Measurements from ENCODE around the gene AMACR.
"Not testable (repeated sequence)": the region's sequence is repeated elsewhere in the genome, so short reads cannot be mapped to it uniquely, and the experiment has no call there.

Gene AMACR

DNA sequence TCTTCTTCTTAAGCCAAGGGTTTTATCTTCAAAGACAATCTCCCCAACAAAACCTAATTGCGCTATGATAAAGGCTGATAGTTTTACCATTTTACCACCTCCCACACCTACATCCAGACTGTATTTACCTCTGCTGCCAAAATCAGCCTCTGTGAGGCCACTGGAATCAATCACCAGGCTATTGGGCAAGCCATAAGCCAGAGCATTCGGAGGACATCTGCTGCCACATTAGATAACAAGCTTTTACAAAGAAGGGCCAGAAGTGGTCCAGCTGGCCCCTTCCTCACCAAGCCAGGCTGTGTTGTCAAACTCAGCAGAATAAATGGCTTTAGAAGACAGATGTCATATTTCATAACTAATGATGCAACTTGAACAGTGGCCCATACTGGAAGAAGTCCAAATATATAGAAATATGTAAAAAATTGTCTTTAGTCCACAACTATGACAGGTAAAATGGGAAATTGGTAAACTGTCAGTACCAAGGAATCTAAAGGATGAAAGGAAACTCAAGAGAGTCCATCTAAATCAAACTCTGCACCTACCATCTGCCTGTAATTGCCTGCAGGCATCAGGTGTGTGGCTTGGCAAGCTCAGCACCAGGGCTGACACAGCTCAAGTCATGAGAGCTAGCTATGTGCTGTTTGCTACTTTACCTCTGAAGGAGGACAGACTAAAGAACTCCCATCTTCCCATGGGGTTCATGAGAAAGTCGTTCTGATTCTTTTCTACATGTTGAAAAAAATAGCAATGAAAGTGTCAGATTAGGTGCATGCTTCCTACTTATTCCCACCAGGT, 39.4 kb downstream of the AMACR start:
- DNase-seq (ENCODE audit: low spot score) = no peak

DNA sequence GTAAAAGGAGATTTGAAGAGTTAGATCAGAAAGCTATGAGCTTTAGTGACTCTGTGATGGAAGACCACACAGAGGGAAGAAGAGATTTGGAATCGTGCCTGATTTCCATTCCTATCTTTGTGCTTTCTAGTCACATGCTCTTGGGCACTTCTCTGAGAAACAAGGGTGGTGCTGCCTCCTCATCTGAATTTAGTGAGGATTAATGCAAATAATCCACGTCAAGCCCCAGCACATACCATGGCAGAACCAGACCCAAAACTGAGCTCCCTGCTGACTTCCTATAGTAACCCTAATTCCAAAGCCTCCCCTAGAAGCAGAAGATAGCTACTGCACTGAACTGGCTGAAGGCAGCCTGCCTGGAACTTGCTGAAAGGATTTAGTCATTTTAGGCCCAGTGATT, 41.0 kb downstream of the AMACR start:
- no peak for DNase-seq (ENCODE audit: low spot score)

DNA sequence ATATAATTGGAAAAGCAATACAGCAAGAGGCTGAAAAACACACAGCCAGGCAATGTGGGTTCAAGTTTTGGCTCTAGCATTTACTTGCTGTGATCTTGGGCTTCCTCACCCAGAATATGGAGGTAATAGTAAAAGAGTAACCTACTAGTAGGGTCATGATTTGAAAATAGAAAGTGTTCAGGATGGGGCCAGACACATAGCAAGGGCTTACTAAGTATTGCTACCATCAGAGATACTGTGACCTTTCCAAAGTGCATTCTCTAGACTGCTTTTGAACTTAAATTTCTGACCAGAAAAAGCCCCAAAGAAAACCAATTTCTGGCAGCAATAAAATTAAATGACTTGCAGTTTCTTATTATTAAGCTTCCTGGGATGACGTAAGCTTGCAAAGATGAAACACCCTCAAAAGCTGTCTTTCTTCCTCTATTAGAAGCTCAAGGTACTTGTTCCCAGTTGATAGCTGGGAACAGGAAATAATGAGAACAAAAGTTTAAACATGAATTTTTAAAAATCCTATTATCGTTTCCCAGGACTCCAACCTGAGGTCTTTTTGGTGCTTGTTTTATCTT, 43.6 kb downstream of the AMACR start:
- DNase-seq (ENCODE audit: low spot score) = no peak

- DNase-seq (ENCODE audit: low spot score) = no peak
These were observed 49.7 kb downstream of the AMACR start for GRCh38 chr5:33958176-33958575.

- DNase-seq (ENCODE audit: low spot score) = no peak
These were observed 50.2 kb downstream of the AMACR start for GRCh38 chr5:33957577-33958150.

DNA sequence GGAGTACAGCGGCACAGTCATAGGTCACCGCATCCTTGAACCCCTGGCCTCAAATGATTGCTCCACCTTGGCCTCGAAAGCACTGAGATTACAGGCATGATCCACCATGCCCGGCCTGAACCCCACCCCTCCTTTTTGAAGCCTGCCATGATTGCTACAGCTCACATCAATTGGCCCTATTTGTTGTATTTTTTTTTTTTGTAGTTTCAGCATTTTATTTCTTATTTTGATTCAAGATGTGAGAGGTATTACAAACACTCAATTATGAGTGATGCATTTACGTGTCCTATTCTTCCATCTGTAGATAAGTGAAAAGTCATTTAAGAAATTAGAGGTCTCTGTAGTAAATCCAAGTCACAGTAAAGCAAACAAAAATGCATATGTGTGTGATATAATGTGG, 55.7 kb downstream of the AMACR start:
- not testable (repeated sequence) for DNase-seq (ENCODE audit: low spot score)

DNA sequence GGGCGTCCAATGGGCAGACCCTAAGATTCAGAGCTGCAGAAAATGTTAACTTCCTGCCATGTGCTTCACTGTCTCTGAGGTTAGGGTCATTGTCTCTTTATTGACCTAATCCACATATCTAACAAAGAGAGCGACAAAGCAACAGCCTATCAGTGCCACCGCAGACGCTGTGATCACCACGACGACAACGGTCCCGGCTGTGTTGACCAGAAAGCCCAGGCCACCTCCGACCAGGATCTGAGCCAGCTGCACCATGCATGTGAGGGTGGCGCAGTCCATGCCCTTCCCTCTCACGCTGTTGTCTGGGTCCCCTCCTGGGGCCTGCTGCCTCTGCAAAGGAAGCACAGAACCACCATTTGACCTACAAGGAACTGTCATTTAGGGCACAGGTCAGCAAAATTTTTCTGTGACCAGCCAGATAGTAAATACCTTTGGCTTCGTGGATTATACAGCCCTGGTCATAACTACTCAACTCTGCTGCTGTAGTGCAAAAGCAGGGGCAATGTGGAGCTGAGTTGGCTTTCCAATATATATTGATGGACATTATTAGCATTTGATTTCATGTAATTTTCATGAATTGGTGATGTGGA, 63.2 kb downstream of the AMACR start:
- no peak for DNase-seq (ENCODE audit: low spot score)

GRCh38 chr5:33941090-33941489, 66.8 kb downstream of the AMACR start:
- DNase-seq (ENCODE audit: low spot score) = no peak

DNA sequence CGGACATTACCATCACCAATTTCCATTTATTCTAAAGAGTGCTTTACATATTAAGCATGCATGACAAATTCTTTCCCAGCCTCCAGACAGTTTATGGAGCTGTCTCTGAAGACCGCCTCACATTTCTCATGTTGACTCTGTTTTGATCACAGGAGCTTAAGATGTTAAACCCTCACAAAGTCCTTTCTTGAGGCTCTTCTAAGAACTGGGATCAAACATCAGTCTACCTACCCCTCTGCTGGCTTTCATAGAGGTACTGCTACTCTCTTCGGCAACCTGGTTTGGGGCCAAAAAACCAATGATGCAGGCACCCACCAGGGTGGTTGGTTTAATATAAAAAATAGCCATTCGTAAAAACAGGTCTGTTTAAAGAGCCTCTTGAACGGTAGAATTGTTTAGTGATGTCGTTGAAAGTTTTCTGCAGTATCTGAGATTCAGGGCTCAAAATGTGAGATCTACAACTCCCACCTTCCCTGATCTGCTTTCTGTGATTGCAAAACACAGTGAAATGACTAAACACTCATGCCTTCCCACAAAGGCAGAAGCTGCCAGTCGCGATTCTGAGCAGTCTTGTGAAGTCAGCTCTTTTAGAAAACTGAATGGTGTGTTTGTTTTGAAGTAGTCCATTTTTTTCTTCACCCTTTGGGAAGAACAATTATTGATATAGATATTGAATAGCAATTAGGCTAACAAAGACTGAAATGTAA, 68.1 kb downstream of the AMACR start:
- no peak for DNase-seq (ENCODE audit: low spot score)

DNA sequence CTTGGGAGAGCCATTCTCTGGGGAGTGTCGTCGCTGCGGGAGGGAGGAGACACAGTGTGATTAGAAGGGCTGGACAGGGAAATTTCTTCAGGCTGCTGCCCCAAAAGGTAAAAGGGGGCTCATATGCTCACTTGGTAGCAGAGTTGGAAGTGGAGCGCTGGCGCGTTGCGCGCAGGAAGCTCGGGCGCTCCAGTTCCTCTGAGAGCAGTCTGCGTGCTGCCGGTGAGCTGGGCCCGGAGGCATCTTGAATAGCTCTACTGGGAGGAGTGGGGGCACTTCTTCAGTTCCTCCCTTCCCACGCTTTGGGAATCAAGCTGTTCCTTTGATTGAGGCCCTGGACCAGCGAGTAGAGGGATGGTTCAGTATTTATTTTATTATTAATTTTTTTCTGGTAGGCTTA, 69.0 kb downstream of the AMACR start:
- no peak for DNase-seq (ENCODE audit: low spot score)

DNA sequence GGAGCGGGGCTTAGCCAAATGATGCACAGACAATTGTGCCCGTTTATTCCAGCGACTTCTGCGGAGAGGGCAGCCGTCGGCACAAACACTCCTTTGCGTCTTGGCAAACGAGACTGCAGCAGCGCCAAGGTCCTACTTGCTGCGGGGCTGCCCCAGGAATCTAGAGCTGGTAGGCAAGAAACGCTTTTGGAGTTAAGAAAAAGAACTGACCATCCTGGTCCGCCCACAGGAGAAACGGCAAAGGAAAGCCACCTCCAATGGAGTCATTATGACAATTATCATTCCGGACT, 69.4 kb downstream of the AMACR start:
- no peak for DNase-seq (ENCODE audit: low spot score)

DNA sequence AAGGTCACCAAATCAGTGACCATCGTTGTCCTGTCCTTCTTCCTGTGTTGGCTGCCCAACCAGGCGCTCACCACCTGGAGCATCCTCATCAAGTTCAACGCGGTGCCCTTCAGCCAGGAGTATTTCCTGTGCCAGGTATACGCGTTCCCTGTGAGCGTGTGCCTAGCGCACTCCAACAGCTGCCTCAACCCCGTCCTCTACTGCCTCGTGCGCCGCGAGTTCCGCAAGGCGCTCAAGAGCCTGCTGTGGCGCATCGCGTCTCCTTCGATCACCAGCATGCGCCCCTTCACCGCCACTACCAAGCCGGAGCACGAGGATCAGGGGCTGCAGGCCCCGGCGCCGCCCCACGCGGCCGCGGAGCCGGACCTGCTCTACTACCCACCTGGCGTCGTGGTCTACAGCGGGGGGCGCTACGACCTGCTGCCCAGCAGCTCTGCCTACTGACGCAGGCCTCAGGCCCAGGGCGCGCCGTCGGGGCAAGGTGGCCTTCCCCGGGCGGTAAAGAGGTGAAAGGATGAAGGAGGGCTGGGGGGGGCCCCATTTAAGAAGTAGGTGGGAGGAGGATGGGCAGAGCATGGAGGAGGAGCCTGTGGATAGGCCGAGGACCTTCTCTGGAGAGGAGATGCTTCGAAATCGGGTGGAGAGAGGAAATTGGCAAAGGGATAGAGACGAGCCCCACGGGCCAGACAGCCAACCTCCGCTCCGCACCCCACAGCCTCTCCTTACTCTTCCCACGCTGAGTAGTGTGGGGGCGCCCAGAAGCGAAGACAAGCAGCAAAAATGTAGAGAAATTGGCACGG, 69.9 kb downstream of the AMACR start:
- DNase-seq (ENCODE audit: low spot score) = no peak

GRCh38 chr5:33937017-33937706, 70.7 kb downstream of the AMACR start:
- DNase-seq (ENCODE audit: low spot score) = no peak

DNA sequence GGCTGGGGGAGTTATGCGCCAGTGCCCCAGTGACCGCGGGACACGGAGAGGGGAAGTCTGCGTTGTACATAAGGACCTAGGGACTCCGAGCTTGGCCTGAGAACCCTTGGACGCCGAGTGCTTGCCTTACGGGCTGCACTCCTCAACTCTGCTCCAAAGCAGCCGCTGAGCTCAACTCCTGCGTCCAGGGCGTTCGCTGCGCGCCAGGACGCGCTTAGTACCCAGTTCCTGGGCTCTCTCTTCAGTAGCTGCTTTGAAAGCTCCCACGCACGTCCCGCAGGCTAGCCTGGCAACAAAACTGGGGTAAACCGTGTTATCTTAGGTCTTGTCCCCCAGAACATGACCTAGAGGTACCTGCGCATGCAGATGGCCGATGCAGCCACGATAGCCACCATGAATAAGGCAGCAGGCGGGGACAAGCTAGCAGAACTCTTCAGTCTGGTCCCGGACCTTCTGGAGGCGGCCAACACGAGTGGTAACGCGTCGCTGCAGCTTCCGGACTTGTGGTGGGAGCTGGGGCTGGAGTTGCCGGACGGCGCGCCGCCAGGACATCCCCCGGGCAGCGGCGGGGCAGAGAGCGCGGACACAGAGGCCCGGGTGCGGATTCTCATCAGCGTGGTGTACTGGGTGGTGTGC, 71.4 kb downstream of the AMACR start, which contains the start of gene RXFP3:
Gene RXFP3, plus strand, starts transcription at position 6 of the 636 bp plus-strand sequence. Its CDS starts 355 bp downstream, at position 361.
- no peak for DNase-seq (ENCODE audit: low spot score)

Measured in germinal center (tissue), 1 donor.